Stimulated activated CD4-positive, alpha-beta T cell treated with anti-CD3 and anti-CD28 coated beads, Interleukin-15, amount 100 ng/mL, for 48 hours (primary cell): Measurements from ENCODE around the gene ARHGEF16.

ENCODE experiments used
- DNase-seq, 2 donors: peaks; one replicate each; pipeline ENCODE4 v3.0.0-alpha.2; 2020; ENCODE audit warnings: low read depth in 2 of 2

Gene ARHGEF16

GRCh38 chr1:3468236-3469103 lies 14.0 kb downstream of the ARHGEF16 start:
- no peak for DNase-seq

GRCh38 chr1:3469104-3469848 lies 14.8 kb downstream of the ARHGEF16 start:
- no peak for DNase-seq

GRCh38 chr1:3469849-3470649 lies 15.6 kb downstream of the ARHGEF16 start:
- DNase-seq, result no peak

GRCh38 chr1:3470650-3471355 lies 16.3 kb downstream of the ARHGEF16 start:
- no peak for DNase-seq

GRCh38 chr1:3471356-3472087 lies 17.1 kb downstream of the ARHGEF16 start:
- no peak for DNase-seq

GRCh38 chr1:3472088-3472850 lies 17.8 kb downstream of the ARHGEF16 start:
- no peak for DNase-seq

GRCh38 chr1:3472906-3473305 lies 18.4 kb downstream of the ARHGEF16 start:
- DNase-seq, result no peak

GRCh38 chr1:3473381-3473844 lies 18.9 kb downstream of the ARHGEF16 start:
- DNase-seq, result no peak

GRCh38 chr1:3474016-3474415 lies 19.6 kb downstream of the ARHGEF16 start:
- DNase-seq, result no peak

- no peak for DNase-seq
These were observed 20.0 kb downstream of the ARHGEF16 start for GRCh38 chr1:3474421-3474820.

- no peak for DNase-seq
These were observed 21.5 kb downstream of the ARHGEF16 start for GRCh38 chr1:3475839-3476573.

GRCh38 chr1:3476666-3477065 lies 22.2 kb downstream of the ARHGEF16 start:
- no peak for DNase-seq

GRCh38 chr1:3477241-3477995 lies 23.0 kb downstream of the ARHGEF16 start:
- no peak for DNase-seq

GRCh38 chr1:3478187-3478586 lies 23.7 kb downstream of the ARHGEF16 start:
- no peak for DNase-seq

GRCh38 chr1:3479511-3480368 lies 25.3 kb downstream of the ARHGEF16 start:
- DNase-seq, result no peak

- no peak for DNase-seq
These were observed 25.9 kb downstream of the ARHGEF16 start for GRCh38 chr1:3480369-3480719.

GRCh38 chr1:3481046-3481445 lies 26.6 kb downstream of the ARHGEF16 start:
- no peak for DNase-seq
